Measurements from ENCODE around the gene PCIF1.

DNA sequence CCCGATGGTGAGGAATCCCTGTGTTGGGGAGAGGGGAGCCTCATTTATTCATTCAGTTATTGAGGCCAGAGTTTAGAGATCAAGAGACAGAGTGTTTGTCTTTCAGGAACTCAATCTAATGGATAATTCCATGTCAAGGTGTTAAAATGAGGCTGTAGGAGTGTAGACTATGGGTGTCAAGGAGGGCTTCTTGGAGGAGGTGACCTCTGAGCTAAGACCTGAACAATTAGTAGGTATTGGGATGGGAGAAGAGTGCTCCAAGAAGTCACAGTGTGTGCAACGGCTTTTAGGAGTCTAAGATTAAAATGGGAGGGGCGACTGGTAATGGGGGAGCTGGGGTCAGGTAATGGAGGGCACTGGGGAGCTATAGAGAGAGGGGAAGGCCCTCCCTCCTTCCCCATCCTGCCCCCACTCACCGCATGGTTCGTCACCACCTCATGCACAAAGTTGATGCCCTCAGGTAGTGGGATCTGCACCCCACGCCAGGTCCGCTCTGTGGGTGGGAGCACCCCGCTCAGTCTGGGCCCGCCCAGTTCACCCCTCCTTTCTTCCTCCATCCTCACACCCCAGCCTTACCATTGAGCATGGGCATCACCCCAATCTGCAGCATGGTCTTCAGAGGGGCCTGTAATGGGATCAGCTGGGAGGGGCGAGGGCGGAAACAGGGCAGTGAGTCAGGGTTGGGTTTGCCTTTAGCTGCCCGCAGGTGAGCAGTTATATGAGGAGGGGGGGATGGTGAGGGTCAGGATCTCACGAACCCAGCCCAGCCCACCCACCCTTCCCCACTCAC lies 35.2 kb upstream of the PCIF1 start:
- TF ChIP-seq CTCF (IDR thresholded peaks at IDR 0.05), result no peak
- no peak for TF ChIP-seq POLR2A (IDR thresholded peaks at IDR 0.05)
- no peak for TF ChIP-seq EP300 (IDR thresholded peaks at IDR 0.05)
- no peak for TF ChIP-seq POLR2AphosphoS5 (IDR thresholded peaks at IDR 0.05)
